GM21423 (cell line): ENCODE data around the gene ST3GAL3.

Source experiments
- ATAC-seq: cut with Tn5 transposase; IDR thresholded peaks from one replicate; pipeline ENCODE4 v1.9.1; 2021; ENCODE audit warnings: mild to moderate bottlenecking, moderate library complexity; ENCODE audit not compliant: unreplicated experiment

ST3GAL3 gene

GRCh38 chr1:43783671-43784205, 76.4 kb downstream of the ST3GAL3 start:
- no peak for ATAC-seq

- ATAC-seq, result no peak
Measured at GRCh38 chr1:43786201-43786958, 79.0 kb downstream of the ST3GAL3 start.

- no peak for ATAC-seq
Measured at GRCh38 chr1:43786960-43787359, 79.6 kb downstream of the ST3GAL3 start.

GRCh38 chr1:43789604-43790550, 82.5 kb downstream of the ST3GAL3 start:
- no peak for ATAC-seq

GRCh38 chr1:43791243-43791642, 83.9 kb downstream of the ST3GAL3 start:
- ATAC-seq, result no peak

- ATAC-seq, result no peak
Measured at GRCh38 chr1:43796111-43796581, 88.8 kb downstream of the ST3GAL3 start.

GRCh38 chr1:43797891-43798290, 90.6 kb downstream of the ST3GAL3 start:
- no peak for ATAC-seq

- no peak for ATAC-seq
Measured at GRCh38 chr1:43799656-43800635, 92.6 kb downstream of the ST3GAL3 start.

GRCh38 chr1:43800771-43801170, 93.4 kb downstream of the ST3GAL3 start:
- no peak for ATAC-seq

- ATAC-seq, result no peak
Measured at GRCh38 chr1:43801203-43801602, 93.9 kb downstream of the ST3GAL3 start.

- ATAC-seq, result no peak
Measured at GRCh38 chr1:43802356-43802980, 95.1 kb downstream of the ST3GAL3 start.

- ATAC-seq, result no peak
Measured at GRCh38 chr1:43803105-43803504, 95.8 kb downstream of the ST3GAL3 start.

GRCh38 chr1:43803646-43804045, 96.3 kb downstream of the ST3GAL3 start:
- ATAC-seq, result no peak

GRCh38 chr1:43804569-43804968, 97.2 kb downstream of the ST3GAL3 start:
- no peak for ATAC-seq

GRCh38 chr1:43805340-43805739, 98.0 kb downstream of the ST3GAL3 start:
- ATAC-seq, result no peak

GRCh38 chr1:43806183-43806582, 98.8 kb downstream of the ST3GAL3 start:
- ATAC-seq, result no peak

- ATAC-seq, result no peak
Measured at GRCh38 chr1:43809097-43809673, 101.8 kb downstream of the ST3GAL3 start.

GRCh38 chr1:43812579-43812978, 105.2 kb downstream of the ST3GAL3 start:
- no peak for ATAC-seq

- no peak for ATAC-seq
Measured at GRCh38 chr1:43814401-43814800, 107.1 kb downstream of the ST3GAL3 start.
